Measurements from ENCODE around the gene NCK2.

Gene NCK2

DNA sequence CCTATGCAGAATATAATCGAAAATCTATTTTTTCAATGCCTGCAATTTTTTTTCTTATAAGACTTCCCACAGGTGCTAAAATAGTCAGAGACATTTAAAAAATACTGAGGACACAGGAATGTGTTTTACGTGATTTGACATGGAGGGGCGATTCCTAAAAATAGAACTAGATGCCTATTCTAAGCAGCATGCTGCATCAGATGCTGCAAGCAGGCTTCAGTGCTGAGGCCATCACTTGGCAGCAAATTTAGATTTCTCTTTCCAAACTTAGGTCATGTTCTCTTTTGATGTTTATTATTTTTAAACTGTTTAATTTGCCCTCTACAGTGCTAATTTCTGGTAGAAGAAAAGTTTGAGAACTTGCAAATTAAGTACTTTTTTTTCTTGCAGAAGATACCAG is 43.7 kb upstream of the NCK2 start:
- Histone ChIP-seq H3K27me3 (ENCODE audit: insufficient read depth, low read length, poor library complexity, severe bottlenecking) (no peaks in the 10 kb centered on the region), H3K9me3 (ENCODE audit: insufficient read depth, low read depth, low read length) (no peaks in the 10 kb centered on the region), H3F3A (ENCODE audit: low read depth) (no peaks in the 10 kb centered on the region), H3K4me2 (ENCODE audit: low read depth, low read length, poor library complexity, severe bottlenecking) (no peak overlapping the region), H2AFZ (ENCODE audit: low read length) (no peak overlapping the region), H3K9me2 (replicated peaks; ENCODE audit: low read depth, low read length) (0 out of 2 replicates have a peak, but pooled peaks cover 3% of the 10 kb centered on the region), H3K79me2 (ENCODE audit: insufficient read depth, low read length) (no peaks in the 10 kb centered on the region), H3K4me3 (ENCODE audit: low read length, poor library complexity, severe bottlenecking) (no peak overlapping the region), H4K20me1 (ENCODE audit: insufficient read depth, low read length, poor library complexity, severe bottlenecking) (no peaks in the 10 kb centered on the region), H3K9ac (ENCODE audit: low read depth, low read length, poor library complexity, severe bottlenecking) (no peak overlapping the region), H3K36me3 (ENCODE audit: insufficient read depth, low read length) (no peaks in the 10 kb centered on the region), H3K4me1 (ENCODE audit: insufficient read depth, low read length, poor library complexity, severe bottlenecking) (peaks cover 7% of the 10 kb centered on the region)
- TF ChIP-seq, protein P1, sequence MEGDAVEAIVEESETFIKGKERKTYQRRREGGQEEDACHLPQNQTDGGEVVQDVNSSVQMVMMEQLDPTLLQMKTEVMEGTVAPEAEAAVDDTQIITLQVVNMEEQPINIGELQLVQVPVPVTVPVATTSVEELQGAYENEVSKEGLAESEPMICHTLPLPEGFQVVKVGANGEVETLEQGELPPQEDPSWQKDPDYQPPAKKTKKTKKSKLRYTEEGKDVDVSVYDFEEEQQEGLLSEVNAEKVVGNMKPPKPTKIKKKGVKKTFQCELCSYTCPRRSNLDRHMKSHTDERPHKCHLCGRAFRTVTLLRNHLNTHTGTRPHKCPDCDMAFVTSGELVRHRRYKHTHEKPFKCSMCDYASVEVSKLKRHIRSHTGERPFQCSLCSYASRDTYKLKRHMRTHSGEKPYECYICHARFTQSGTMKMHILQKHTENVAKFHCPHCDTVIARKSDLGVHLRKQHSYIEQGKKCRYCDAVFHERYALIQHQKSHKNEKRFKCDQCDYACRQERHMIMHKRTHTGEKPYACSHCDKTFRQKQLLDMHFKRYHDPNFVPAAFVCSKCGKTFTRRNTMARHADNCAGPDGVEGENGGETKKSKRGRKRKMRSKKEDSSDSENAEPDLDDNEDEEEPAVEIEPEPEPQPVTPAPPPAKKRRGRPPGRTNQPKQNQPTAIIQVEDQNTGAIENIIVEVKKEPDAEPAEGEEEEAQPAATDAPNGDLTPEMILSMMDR (conservative IDR thresholded peaks at IDR 0.05; ENCODE audit: low read length), result no peak
- TF ChIP-seq EZH2phosphoT487 (IDR thresholded peaks at IDR 0.05; ENCODE audit: borderline replicate concordance), result no peak

DNA sequence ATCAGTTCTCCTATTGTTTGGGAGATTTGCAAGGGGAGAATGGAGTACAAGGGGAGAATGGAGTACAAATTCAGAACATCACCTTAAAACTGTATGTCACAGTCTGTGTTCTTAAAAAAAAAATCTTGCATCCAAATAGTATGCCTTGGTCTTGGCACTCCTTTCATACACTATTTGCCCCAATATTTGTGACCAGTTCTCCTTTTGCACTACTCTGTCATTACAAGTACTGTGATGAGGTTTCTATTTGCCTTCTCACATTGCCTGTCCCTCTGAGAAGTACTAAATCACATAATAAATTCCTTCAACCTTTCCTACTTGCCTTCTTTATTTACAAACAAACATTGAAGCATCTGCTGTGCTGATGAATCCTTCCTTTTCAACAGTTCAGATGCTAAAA is 36.0 kb upstream of the NCK2 start:
- no peaks in the 10 kb centered on the region for H4K20me1 ChIP-seq (ENCODE audit: insufficient read depth, low read length, poor library complexity, severe bottlenecking)
- H3K36me3 ChIP-seq (ENCODE audit: insufficient read depth, low read length), result no peaks in the 10 kb centered on the region
- H3K79me2 ChIP-seq (ENCODE audit: insufficient read depth, low read length), result no peaks in the 10 kb centered on the region
- no peaks in the 10 kb centered on the region for H3K27me3 ChIP-seq (ENCODE audit: insufficient read depth, low read length, poor library complexity, severe bottlenecking)
- no peaks in the 10 kb centered on the region for H3K4me1 ChIP-seq (ENCODE audit: insufficient read depth, low read length, poor library complexity, severe bottlenecking)
- H3F3A ChIP-seq (ENCODE audit: low read depth), result no peaks in the 10 kb centered on the region
- no peak overlapping the region for H3K4me2 ChIP-seq (ENCODE audit: low read depth, low read length, poor library complexity, severe bottlenecking)
- no peak overlapping the region for H2AFZ ChIP-seq (ENCODE audit: low read length)
- TF ChIP-seq, protein P1 (conservative IDR thresholded peaks at IDR 0.05; ENCODE audit: low read length), result no peak
- TF ChIP-seq EZH2phosphoT487 (IDR thresholded peaks at IDR 0.05; ENCODE audit: borderline replicate concordance), result no peak
- H3K9ac ChIP-seq (ENCODE audit: low read depth, low read length, poor library complexity, severe bottlenecking), result no peak overlapping the region
- H3K9me2 ChIP-seq (replicated peaks; ENCODE audit: low read depth, low read length), result no peaks in the 10 kb centered on the region
- no peaks in the 10 kb centered on the region for H3K9me3 ChIP-seq (ENCODE audit: insufficient read depth, low read depth, low read length)
- no peak overlapping the region for H3K4me3 ChIP-seq (ENCODE audit: low read length, poor library complexity, severe bottlenecking)

DNA sequence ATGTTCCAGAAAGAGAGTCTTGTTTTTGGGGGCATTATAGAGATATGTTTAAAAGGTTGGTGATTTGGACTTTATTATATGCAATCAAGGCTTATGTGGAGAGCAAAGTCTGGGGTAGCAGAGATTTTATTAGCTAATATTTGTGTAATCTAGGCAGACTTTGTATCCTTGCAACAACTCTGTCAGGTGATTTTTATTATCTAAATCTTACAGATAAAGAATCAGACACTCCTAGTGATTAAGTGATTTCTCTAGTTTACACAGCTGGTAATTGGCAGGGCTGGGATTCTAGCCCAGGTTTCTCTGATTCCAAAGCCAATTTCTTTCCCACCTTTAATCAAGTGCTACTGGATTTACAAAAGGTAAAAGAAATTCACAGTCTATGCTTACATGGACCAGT is 33.3 kb upstream of the NCK2 start:
- Histone ChIP-seq H2AFZ (ENCODE audit: low read length) (no peak overlapping the region), H3K9me3 (ENCODE audit: insufficient read depth, low read depth, low read length) (no peaks in the 10 kb centered on the region), H3K4me2 (ENCODE audit: low read depth, low read length, poor library complexity, severe bottlenecking) (no peak overlapping the region), H3K4me3 (ENCODE audit: low read length, poor library complexity, severe bottlenecking) (no peak overlapping the region), H3K4me1 (ENCODE audit: insufficient read depth, low read length, poor library complexity, severe bottlenecking) (no peaks in the 10 kb centered on the region), H3K9ac (ENCODE audit: low read depth, low read length, poor library complexity, severe bottlenecking) (no peak overlapping the region), H3F3A (ENCODE audit: low read depth) (no peaks in the 10 kb centered on the region), H3K27me3 (ENCODE audit: insufficient read depth, low read length, poor library complexity, severe bottlenecking) (no peaks in the 10 kb centered on the region), H3K36me3 (ENCODE audit: insufficient read depth, low read length) (no peaks in the 10 kb centered on the region), H3K9me2 (replicated peaks; ENCODE audit: low read depth, low read length) (no peaks in the 10 kb centered on the region), H3K79me2 (ENCODE audit: insufficient read depth, low read length) (no peaks in the 10 kb centered on the region), H4K20me1 (ENCODE audit: insufficient read depth, low read length, poor library complexity, severe bottlenecking) (no peaks in the 10 kb centered on the region)
- TF ChIP-seq, protein P1 (conservative IDR thresholded peaks at IDR 0.05; ENCODE audit: low read length), result no peak
- TF ChIP-seq EZH2phosphoT487 (IDR thresholded peaks at IDR 0.05; ENCODE audit: borderline replicate concordance), result no peak

All from Loucy (cell line).